SIG-M5 treated with dmso at 0.1 percent for 504 hours (cell line): ENCODE data around the gene MACROD2.
"Not testable (repeated sequence)": the region's sequence is repeated elsewhere in the genome, so short reads cannot be mapped to it uniquely, and the experiment has no call there.

Experiments
- DNase-seq: peaks from one replicate; lab custom pipeline; 2025; ENCODE audit not compliant: unreplicated experiment; lab: John Stamatoyannopoulos, UW

Gene MACROD2

DNA sequence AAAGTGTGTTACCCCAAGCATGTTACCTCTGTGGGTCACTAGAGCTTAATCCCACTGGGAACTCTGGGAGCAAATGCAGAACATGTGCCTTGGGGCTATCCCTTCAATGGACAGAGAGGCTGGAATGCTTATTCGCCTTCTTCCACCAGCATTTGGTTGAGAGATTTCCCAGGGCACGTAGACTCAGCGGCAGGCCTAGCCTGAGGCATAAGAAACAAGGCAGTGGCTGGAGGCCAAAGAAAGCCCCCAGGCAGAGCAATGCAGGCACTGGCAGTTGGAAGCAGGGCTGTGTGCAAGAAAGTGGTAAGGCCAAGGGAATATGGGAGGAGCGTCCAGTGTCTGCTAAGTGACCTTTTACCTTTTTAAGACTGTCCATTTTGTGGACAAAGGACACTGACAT, 456.1 kb downstream of the MACROD2 start:
- no peak for DNase-seq

DNA sequence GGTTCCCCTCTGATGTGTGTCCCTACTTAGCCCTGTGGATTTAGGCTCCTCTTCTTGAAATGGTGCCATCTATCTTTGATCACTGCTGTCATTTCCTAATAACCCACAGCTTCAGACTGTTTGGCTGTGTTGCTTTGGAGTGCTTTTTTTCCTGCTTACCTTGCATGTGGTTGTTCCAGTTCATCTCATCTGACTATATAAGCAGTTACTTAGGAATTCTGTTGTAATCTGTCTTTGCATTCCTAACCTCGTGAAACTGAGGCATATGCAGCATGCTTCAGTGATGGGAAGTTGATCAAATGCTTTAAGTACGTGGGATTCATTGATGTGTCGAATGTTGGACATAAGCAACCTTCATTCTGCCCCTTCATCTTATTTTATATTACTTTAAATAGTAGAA, 457.9 kb downstream of the MACROD2 start:
- no peak for DNase-seq

DNA sequence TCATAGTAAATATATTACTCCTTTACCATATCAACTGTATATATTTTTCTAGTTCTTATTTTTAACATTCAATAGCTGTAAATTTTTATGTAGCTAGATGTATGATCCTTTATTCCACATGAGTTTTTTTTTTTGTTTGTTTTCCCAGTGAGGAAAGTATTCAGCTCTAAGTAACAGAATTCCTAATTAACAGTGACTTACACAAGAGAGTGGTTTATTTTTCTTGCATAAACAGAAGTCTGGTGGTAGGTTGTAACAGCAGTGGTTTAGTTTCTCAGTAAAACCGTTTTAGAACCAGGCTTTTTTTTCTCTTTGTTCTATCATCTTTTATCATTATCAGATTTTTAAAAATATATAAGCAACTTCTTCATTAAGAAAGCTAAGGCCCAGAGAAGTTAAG, 459.0 kb downstream of the MACROD2 start:
- DNase-seq = no peak

- DNase-seq = not testable (repeated sequence)
Observed at GRCh38 chr20:14467104-14467827, 471.9 kb downstream of the MACROD2 start.

GRCh38 chr20:14470231-14470899, 475.0 kb downstream of the MACROD2 start:
- no peak for DNase-seq

DNA sequence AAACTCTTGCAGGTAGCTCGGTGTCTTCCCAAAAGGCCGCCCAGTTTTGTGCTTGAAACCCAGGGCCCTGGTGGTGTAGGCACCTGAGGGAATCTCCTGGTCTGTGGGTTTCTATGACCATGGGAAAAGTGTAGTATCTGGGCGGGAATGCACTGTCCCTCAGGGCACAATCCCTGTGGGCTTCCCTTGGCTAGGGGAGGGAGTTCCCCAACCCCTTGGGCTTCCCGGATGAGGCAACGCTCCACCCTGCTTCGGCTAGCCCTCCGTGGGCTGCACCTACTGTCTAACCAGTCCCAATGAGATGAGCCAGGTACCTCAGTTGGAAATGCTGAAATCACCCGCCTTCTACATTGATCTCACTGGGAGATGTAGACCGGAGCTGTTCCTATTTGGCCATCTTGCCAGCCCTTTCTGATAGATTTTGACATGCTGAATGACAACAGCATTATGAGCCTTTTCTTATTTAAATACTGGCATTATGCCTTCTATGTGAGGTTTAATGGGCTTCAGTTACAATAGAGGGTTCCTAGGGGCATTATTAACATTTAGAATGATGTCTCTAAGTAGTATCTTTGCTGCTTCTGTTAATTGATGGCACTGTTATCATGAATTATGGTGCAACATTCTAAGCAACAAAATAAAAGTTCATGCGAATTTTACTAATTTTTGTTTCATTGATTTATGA, 475.8 kb downstream of the MACROD2 start:
- no peak for DNase-seq

DNA sequence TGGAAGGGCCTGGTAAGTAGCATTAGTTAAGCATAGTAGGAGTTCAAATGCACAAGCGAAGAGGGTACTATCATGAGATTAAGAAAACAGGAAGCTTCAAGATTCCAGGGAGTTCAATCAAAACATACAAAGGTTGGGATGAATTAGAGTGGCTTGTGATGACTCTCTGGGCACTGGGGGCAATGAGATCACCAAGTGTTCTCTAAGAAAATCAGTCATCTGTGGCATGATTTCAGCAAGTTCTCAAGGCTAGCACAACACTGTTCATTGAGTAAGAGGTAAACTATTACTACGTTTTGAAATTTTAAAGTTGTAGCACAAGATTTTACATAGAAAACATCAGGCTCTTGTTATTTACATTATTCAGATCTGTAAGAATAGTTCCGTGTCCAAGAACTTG, 481.8 kb downstream of the MACROD2 start:
- DNase-seq = no peak

- DNase-seq = no peak
Observed at GRCh38 chr20:14478126-14478525, 482.8 kb downstream of the MACROD2 start.

DNA sequence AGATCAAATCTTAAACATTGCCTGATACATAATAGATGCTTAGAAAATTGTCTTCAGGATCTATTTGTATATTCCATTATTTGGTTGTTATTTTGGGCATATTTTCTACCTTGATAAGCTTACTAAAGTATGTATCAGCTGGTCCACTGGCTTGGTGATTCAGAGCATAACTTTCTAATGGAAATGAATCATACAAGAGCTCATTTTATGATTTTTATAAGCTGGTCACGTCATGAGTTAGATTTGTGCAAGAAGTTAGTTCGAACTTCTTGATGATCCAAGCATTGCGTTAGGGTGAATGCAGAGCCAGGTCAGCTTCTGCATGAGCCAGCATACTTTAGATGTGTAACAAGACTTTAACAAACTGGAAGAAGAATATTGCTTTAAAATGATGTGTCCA, 486.5 kb downstream of the MACROD2 start:
- DNase-seq = no peak

DNA sequence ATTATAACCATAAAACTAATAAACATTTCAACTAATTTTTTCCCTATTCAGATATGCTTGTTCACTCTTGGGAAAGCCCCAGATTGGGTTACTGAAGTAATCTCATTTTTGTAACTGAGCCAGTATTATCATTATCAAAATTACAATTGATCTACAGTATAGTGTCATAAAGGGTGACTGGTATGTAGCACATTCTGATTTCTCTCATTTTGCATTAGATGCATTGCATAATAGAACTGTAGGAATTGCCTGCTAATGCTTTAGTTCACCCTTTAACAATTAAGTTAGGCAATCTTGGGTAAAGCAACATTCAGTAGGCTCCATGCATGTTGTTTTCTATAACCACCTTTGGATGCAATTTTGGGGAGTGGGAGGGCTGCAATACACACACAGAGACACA, 492.9 kb downstream of the MACROD2 start:
- DNase-seq = no peak

GRCh38 chr20:14488756-14489479, 493.6 kb downstream of the MACROD2 start:
- DNase-seq = no peak

DNA sequence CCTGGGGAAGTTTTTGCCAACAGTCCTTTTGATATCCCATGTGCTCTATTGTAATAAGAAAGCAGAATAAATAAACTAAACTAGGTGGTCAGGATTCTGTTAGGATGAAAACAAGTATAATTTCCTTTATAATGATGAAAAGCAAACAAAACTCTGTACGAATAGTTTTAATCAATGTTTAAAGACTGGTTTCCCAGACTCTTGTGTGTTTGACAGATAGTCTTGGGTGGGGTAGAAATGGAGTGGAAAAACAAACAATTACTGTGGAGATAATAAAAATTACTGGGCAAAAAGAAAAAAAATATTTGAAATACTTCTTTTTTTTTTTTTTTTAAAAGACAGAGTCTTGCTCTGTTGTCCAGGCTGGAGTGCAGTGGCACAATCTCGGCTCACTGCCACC, 494.2 kb downstream of the MACROD2 start:
- no peak for DNase-seq

DNA sequence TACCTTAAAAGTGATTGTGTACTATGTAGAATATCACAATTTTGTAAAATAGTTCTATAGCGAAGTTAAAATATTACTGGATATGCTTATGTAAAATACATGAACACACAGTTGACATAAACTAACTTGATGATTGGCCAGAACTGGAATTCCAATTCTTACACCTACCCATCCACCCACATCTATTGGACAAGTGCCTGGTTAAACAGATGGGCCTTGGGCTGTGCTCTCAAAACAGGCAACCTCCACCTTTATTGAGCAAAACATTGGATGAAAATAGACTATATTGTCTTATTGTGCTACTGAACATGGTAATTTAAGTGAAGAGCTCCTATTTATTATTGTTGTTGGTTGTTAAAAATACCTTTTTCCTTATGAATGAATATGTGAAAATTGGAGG, 496.1 kb downstream of the MACROD2 start:
- DNase-seq = no peak

GRCh38 chr20:14493408-14493807, 498.1 kb downstream of the MACROD2 start:
- no peak for DNase-seq

GRCh38 chr20:14494355-14494754, 499.0 kb downstream of the MACROD2 start:
- no peak for DNase-seq

DNA sequence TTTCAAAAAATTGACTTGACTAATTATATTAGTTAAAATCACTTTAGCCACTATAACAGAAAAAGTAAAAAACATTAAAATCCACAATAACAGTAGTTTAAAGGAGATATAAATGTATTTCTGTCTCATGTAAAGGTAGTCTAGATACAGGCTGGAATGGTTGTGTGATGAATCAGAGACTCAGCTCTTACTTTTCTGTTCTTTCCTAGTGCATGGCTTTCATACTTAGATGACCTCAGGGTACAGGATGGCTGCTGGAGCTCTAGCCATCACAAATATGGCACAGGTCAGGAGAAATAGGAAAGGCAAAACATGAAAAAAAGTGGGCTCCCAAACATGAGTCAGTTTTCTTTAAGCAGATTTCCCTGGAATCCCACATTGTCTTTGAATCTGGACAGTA, 499.8 kb downstream of the MACROD2 start:
- no peak for DNase-seq

DNA sequence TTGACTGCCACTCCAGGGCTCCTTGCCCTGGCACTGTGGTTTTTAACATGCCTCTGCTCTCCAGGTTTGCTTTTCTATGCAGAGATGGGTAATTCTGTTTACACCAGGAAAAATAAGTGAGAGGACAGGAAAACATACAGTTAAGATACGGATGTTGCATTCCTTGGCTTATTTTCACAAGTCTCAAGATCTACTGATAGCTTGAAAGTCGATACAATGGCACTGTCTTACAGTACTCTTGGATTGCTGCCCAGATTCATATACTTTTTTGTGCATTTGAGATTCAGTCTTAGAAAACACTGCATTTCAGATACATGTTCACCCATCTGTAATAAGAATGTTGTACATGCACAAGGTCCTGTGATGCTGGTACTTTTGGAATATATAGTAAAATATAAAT, 501.7 kb downstream of the MACROD2 start:
- DNase-seq = no peak

GRCh38 chr20:14498772-14499171, 503.5 kb downstream of the MACROD2 start:
- DNase-seq = no peak

- DNase-seq = no peak
Observed at GRCh38 chr20:14505476-14505875, 510.2 kb downstream of the MACROD2 start.

GRCh38 chr20:14507711-14508110, 512.4 kb downstream of the MACROD2 start:
- no peak for DNase-seq

GRCh38 chr20:14510341-14510740, 515.0 kb downstream of the MACROD2 start:
- DNase-seq = no peak

DNA sequence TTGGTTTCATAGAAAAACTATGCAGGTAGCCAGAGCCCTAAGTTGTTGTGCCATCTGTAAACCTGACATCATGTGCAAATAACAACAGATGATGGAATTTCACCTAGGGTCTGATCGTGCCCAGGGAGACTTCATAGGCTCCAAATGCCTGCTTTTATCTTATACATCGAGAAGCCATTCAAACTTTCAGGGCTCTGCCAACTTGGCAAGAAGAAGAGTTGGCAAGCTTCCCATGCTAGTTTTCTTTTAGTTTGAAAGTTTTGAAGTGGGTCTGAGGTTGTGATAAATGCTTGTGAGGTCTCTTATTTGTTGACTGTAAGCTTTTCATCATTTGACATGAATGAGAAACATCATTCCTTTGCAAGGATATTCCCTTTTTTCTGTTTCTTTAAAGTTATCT, 517.5 kb downstream of the MACROD2 start:
- DNase-seq = no peak
